Activated CD4-positive, alpha-beta T cell treated with anti-CD3 and anti-CD28 coated beads, Interleukin-2, Interleukin-4, amounts not matched to agents 100 ng/mL and 50 ng/mL, durations not matched to agents 16 hours and 8 hours (primary cell): ENCODE data around the gene NUDT21.

Source experiments
- DNase-seq: peaks from one replicate; pipeline ENCODE4 v3.0.0-alpha.2; 2020; ENCODE audit warnings: low spot score

Gene NUDT21

GRCh38 chr16:56462064-56462796 lies 11.1 kb upstream of the NUDT21 start:
- no peak for DNase-seq

- DNase-seq: no peak
Measured at GRCh38 chr16:56460101-56460500, 9.0 kb upstream of the NUDT21 start.

DNA sequence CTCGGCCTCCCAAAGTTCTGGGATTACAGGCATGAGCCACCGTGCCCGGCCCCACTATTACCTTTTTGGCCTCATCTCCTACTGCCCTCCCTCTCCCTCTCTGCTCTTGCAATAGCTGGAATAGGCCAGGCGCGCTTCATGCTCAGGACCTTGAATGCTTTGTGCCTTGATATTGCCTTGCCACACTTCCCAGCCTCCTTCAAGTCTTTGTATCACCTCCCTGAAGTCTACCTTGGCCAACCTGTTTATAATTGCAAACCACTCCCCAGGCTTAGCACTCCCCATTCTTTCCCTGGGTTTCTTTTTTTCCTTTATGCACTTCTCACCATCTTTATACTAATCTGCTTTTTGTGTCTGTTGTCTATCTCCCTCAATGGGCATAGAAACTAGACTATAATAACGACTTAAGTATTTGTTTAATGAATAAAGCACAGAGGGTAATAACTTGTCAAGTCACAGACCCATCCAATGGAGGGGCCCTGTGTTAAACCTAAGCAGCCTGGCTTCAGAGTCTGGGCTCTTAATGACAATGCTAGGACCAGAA lies 6.9 kb upstream of the NUDT21 start:
- no peak for DNase-seq

GRCh38 chr16:56451753-56452689 lies 889 bp upstream of the NUDT21 start:
- peak; percentile 22 for DNase-seq

GRCh38 chr16:56450275-56450985 lies 702 bp downstream of the NUDT21 start:
- DNase-seq: peak; percentile 47

- DNase-seq: no peak
Measured at GRCh38 chr16:56448005-56448404, 3.1 kb downstream of the NUDT21 start.

GRCh38 chr16:56447286-56447685 lies 3.8 kb downstream of the NUDT21 start:
- DNase-seq: peak; percentile 40

- no peak for DNase-seq
Measured at GRCh38 chr16:56438038-56438437, 13.1 kb downstream of the NUDT21 start.

- no peak for DNase-seq
Measured at GRCh38 chr16:56436258-56436657, 14.9 kb downstream of the NUDT21 start.

DNA sequence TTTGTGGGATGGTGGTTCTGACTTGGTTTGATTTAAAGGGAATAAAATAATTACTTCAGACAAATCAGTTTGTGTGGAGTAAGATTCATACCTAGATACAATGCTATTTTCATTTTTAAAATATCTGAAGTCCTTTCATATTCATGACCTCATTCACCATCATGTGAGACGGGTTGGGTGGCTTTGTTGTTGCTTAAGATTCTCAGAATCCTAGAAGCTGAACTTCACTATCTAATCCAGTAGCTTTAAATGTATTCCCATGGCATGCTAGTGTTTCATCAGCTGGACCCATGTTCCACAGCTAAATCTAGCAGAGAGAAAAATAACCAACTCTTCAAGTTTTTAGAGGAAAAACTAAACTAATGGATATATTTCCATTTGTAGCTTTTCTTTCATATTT lies 23.0 kb downstream of the NUDT21 start:
- no peak for DNase-seq

DNA sequence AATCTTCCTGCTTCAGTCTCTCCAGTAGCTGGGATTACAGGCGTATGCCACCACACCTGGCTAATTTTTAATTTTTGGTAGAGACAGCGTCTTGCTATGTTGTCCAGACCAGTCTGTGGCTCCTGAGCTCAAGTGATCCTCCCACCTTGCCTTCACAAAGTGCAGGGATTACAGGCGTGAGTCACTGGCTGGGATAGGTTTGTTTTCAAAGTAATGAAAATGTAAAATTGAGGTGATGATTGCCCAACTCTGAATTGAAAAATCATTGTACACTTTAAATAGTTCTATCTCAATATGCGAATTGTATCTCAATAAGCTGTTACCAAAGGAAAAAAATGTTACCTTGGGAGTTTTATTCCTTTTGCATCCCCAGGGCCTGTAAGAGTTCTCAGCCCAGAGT lies 24.5 kb downstream of the NUDT21 start:
- no peak for DNase-seq

DNA sequence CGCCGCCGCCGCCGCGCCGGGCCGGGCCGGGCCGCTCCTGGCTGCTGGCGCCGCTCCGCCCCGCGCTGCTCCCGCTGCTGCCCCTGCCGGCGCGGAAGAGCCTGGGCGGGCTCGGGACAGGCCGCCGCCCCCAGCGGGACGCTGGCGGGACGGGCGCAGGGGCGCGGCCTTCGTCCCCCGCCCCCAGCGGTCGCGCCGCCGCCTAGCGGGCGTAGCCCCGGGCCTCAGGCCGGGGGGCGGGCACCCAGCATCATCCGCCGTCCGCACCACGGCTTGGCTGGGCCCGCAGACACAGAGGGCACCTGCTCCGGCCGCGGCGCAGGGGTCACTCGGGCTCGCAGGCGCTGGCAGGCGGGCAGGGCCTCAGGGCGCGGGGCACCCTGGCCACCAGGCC lies 25.7 kb downstream of the NUDT21 start, which contains the start of gene AMFR:
AMFR (minus strand) TSS at position 107 of the 394 bp plus-strand sequence. CDS start 218 bp downstream, outside the sequence.
- peak; percentile 61 for DNase-seq

DNA sequence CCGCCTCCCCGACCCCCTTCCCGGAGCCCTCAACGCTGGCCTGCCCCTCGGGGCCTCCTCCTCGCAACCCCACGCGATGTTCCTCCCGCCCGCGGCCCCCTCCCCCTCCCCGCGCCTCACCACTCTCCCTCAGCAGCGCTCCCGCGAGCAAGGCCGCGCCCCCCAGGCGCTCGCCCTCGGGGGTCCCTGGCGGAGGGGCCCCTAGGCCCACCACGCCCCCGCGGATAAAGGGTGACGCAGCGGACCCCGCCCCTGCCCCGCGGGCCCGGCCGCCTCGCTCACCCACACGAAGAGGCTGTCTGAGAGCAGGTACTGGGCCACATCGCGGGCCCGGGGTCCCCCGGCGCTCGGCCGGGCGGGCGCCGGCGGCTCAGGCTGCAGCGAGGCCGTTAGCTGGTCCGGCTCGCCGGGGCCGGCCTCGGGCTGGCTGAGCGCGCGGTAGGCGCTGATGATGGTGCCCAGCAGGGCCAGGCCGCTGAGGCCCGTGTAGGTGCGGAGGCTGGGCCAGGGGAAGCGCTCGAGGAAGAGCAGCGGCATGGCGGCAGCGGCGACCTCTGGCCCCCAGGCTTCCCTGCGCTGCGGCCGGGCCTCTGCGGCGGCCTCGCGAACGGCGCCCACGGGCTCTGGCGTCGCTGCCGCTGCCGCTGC lies 26.2 kb downstream of the NUDT21 start:
- DNase-seq: no peak

DNA sequence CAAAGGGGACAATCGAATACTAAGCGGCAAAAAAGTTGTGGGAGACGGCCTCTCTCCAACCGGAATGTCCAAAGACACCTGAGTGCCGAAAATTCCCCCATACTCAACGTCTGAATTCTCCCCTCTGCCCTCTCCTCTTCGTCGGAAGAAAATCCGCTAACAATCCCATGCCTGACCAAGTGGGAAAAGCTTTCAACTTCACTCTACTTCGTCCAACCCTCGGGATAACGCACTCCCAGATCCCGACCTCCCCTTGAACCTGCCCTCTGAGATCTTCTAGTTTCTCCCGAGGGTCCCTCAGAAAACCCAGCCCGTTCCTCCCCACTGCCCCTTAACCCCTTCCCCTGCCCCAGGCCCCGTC lies 26.7 kb downstream of the NUDT21 start:
- no peak for DNase-seq

DNA sequence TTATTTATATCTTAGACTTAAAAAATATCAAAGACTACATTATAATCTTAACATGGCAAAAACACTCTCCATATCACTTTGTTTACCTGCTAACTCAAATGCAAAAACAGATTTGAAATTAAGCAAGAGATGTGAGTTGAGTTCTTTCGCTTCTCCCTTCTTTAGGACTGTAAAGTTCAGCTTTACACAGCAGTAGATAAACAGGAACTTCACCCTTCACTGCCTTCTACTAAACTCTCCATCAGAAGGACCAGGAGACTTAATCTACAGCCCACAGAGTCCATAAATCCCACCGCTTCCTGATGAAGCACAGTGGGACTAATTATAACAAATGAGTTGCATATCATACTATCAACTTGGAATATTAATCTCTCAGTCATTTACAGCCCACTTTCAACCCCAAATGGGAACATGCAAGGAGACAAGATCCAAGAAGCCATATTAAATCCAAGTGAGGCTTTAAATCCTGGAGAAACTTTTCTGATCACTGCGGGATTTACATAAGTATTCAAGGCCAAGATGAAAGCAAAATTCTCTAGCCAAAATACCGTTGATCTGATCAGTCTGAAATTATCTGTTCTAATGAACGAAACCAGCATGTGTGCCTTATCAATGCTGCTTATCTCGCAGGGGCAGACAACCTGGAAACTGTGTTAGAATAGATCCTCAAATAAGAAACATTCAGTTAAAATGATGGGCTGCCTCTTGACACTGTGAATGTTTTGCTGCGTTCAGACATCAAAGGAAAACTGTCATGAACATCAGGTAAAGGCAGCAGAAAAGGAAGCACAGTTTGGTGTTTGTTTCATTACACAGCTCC lies 27.3 kb downstream of the NUDT21 start:
- no peak for DNase-seq

GRCh38 chr16:56422896-56423441 lies 28.2 kb downstream of the NUDT21 start:
- no peak for DNase-seq

GRCh38 chr16:56421976-56422669 lies 29.0 kb downstream of the NUDT21 start:
- DNase-seq: no peak

- no peak for DNase-seq
Measured at GRCh38 chr16:56421313-56421712, 29.8 kb downstream of the NUDT21 start.

GRCh38 chr16:56420613-56421012 lies 30.5 kb downstream of the NUDT21 start:
- DNase-seq: no peak
